Heart left ventricle (tissue), 13 donors: ENCODE data around the gene PRKAG3.

Source experiments
- POLR2A ChIP-seq, 2 donors: fragments of 450-650 bp; IDR thresholded peaks; one replicate each; pipeline ENCODE4 v1.6.1; 2017; ENCODE audit warnings: antibody characterized with exemption in 2 of 2, mild to moderate bottlenecking in 2 of 2, moderate library complexity in 2 of 2
- TF ChIP-seq, protein P1 (sequence below), 12 donors: fragments of 200-600 bp; sonication (generic) in 4 of 12; IDR thresholded peaks; one replicate each; pipeline versions ENCODE4 v1.5.0 to v1.8.0; 2018 to 2022; ENCODE audit warnings: antibody characterized with exemption in 12 of 12, mild to moderate bottlenecking in 5 of 12
- donor health status: ischemic (EF 13 %, LVEDD 7.1; RV severe dilation, severe dysfunction).
- donor health status: DM: no; HTN: yes; CAD: no.
- donor health status: DM: no; HTN: no; CAD: no.
- donor health status: ischemic (EF 25% LVEDD 6.9; RV normal size, moderate dysfunction).
- donor health status: ischemic (EF 25% LVEDD 5.7; RV mildly dilated, moderate dysfunction).
- donor health status: ischemic (EF 35%, LVEDD 5.7; RV mildly dilated, moderate dysfunction).
- donor health status: nonischemic (EF 11% LVEDD 7.7; RV severe dilation, severe dysfunction).
- donor health status: DM: yes; HTN: yes; CAD: no.
- donor health status: PGD.
- donor health status: ischemic (EF 29% LVEDD 5.4; RV normal size, mild dysfunction).
- donor health status: nonischemic (EF 23%, LVEDD 6.1; RV moderate dilation, normal function).

GRCh38 chr2:218781691-218782527, 49.7 kb downstream of the PRKAG3 start, which contains the start of gene CYP27A1:
- TF ChIP-seq, protein P1, sequence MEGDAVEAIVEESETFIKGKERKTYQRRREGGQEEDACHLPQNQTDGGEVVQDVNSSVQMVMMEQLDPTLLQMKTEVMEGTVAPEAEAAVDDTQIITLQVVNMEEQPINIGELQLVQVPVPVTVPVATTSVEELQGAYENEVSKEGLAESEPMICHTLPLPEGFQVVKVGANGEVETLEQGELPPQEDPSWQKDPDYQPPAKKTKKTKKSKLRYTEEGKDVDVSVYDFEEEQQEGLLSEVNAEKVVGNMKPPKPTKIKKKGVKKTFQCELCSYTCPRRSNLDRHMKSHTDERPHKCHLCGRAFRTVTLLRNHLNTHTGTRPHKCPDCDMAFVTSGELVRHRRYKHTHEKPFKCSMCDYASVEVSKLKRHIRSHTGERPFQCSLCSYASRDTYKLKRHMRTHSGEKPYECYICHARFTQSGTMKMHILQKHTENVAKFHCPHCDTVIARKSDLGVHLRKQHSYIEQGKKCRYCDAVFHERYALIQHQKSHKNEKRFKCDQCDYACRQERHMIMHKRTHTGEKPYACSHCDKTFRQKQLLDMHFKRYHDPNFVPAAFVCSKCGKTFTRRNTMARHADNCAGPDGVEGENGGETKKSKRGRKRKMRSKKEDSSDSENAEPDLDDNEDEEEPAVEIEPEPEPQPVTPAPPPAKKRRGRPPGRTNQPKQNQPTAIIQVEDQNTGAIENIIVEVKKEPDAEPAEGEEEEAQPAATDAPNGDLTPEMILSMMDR (IDR thresholded peaks at IDR 0.05), result no peak
- peak in 1 of 2 donors; percentile 37 for TF ChIP-seq POLR2A (IDR thresholded peaks at IDR 0.05)
